Pancreas (tissue), 10 donors: ENCODE results near the gene C14orf119. TPM values are rescaled to one million over a fixed set of nuclear protein-coding genes. Genes with fewer than 3 reads are reported as not detected.

Experiments
- ATAC-seq, 4 donors: fragments of 200-7000 bp; cut with Tn5 transposase; one replicate each; pipeline versions ENCODE4 v1.8.0 to v1.9.1; 2020; ENCODE audit warnings: mild to moderate bottlenecking in 4 of 4, moderate library complexity in 4 of 4
- DNase-seq, 6 donors: peaks; one replicate each; pipeline ENCODE4 v3.0.0-alpha.2; 2020
- FAIRE-seq: peaks from 2 replicates; lab custom pipeline; 2012; peaks lifted over from hg19 to GRCh38; lab: Jason Lieb, UNC
- H3K27ac ChIP-seq, 4 donors: fragments of 200-600 bp; sonication (generic); 1 replicate in 3 of 4; 2 replicates in 1 of 4; pipeline versions ENCODE4 v1.5.0 to v1.8.0; 2020
- H3K27me3 ChIP-seq, 4 donors: fragments of 200-600 bp; one replicate each; pipeline ENCODE4 v1.8.0; 2021
- H3K36me3 ChIP-seq, 3 donors: fragments of 200-600 bp; sonication (generic) in 1 of 3; one replicate each; pipeline versions ENCODE4 v1.5.0 to v1.8.0; 2020 to 2021
- H3K4me1 ChIP-seq, 3 donors: fragments of 200-600 bp; one replicate each; pipeline ENCODE4 v1.8.0; 2021
- H3K4me3 ChIP-seq, 4 donors: fragments of 200-600 bp; sonication (generic) in 2 of 4; one replicate each; pipeline versions ENCODE4 v1.5.0 to v1.8.0; 2020 to 2021
- H3K9me3 ChIP-seq, 4 donors: fragments of 200-600 bp; one replicate each; pipeline ENCODE4 v1.8.0; 2021
- WGBS, 2 donors: extraction: QIAGEN DNeasy Blood & Tissue Kit; methylation state at CpG; one replicate each; pipeline ENCODE4 v1.1.7; 2013; 5-methylcytosine and 5-hydroxymethylcytosine counted together
- intact Hi-C, 3 donors: fragments of 100-400 bp; cut with DNase I; formaldehyde crosslinking; loops; one replicate each; pipeline versions ENCODE4 v1.11.1 to v1.14.2; 2022
- polyA plus RNA-seq, 2 donors: library from polyadenylated mRNA; stranded (reverse); fragments of 200-250 nt; gene quantifications; one replicate each; pipeline ENCODE4 v1.2.3, GENCODE V29; 2013
- total RNA-seq, 6 donors: library from RNA; stranded (reverse); fragmentation: NEBNext Ultra II Directional in 4 of 6; extraction: Animal tissue kit (Norgen Biotek cat#: 25700) in 4 of 6; gene quantifications; one replicate each; pipeline versions ENCODE4 v1.2.1 to v1.2.4, GENCODE V29; 2021 to 2023
- TF ChIP-seq, protein P1 (sequence below), 4 donors: fragments of 200-600 bp; sonication (generic) in 3 of 4; IDR thresholded peaks; one replicate each; pipeline versions ENCODE4 v1.5.0 to v1.8.0; 2021; ENCODE audit warnings: antibody characterized with exemption in 4 of 4
- donor health status: healthy with polysubstance abuse.
- donor health status: DM: no; HTN: no; CAD: no; lungs with moderate emphysema.
- donor health status: DM: no; HTN: no; CAD: no.
- donor health status: control.
- donor health status: control.
- donor health status: Bipolar disorder and iron deficiency.
- donor health status: DM: yes; HTN: yes; CAD: no.
- donor health status: DM: no; HTN: no; CAD: no.
- donor health status: DM: no; HTN: no; CAD: no.
- donor health status: DM: yes; HTN: yes; CAD: no.

The C14orf119 gene
- total and polyA plus RNA-seq, 8 donors, result 7.5 to 22.7 (median 13.6) TPM

DNA sequence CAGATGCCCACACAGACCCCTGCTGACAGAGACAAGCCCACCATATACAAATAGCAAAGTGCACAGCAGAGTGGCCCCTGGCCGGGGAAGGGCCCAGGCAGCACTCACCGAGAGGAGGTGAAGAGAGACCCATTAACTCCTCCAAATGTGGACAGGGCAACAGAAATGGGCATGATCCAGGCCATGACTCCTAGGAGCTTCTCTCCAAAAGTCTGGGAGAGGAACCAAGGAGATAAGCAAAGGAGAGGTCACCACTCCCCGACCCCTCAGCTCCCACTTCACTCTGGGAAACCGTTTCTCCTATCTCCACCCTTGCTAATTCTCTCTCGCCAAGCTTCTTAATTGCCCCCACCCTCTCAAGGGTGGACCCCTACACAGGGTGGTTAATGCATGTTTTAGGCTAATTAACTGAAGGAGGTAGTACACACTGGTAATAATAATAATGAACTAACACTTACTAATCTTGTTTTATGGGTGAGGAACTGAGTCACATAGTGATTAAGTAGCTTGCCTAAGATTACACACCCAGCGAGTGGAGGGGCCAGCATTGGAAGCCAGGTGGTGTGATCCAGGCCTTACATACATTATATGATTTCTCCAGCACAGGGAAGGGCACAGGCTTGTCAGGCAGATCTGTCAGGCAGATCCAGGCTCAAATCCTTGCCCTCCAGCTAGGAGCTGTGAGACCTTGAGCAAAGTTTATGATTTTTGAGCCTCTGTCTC is 42.7 kb downstream of the C14orf119 start:
- Histone ChIP-seq H3K4me1 (peaks cover 0 to 12% (median 0%) of the 10 kb centered on the region in 3 donors), H3K27me3 (no peaks in the 10 kb centered on the region), H3K27ac (no peak overlapping the region), H3K4me3 (no peak overlapping the region), H3K9me3 (no peaks in the 10 kb centered on the region), H3K36me3 (no peaks in the 10 kb centered on the region)
- DNase-seq (no peak), FAIRE-seq (no peak), ATAC-seq (no peak)
- intact Hi-C loops, result no loop called here
- WGBS, 2 donors, result 87% methylated on average over 6 of the region's 6 CpGs
- TF ChIP-seq, protein P1, sequence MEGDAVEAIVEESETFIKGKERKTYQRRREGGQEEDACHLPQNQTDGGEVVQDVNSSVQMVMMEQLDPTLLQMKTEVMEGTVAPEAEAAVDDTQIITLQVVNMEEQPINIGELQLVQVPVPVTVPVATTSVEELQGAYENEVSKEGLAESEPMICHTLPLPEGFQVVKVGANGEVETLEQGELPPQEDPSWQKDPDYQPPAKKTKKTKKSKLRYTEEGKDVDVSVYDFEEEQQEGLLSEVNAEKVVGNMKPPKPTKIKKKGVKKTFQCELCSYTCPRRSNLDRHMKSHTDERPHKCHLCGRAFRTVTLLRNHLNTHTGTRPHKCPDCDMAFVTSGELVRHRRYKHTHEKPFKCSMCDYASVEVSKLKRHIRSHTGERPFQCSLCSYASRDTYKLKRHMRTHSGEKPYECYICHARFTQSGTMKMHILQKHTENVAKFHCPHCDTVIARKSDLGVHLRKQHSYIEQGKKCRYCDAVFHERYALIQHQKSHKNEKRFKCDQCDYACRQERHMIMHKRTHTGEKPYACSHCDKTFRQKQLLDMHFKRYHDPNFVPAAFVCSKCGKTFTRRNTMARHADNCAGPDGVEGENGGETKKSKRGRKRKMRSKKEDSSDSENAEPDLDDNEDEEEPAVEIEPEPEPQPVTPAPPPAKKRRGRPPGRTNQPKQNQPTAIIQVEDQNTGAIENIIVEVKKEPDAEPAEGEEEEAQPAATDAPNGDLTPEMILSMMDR (IDR thresholded peaks at IDR 0.05), result no peak

DNA sequence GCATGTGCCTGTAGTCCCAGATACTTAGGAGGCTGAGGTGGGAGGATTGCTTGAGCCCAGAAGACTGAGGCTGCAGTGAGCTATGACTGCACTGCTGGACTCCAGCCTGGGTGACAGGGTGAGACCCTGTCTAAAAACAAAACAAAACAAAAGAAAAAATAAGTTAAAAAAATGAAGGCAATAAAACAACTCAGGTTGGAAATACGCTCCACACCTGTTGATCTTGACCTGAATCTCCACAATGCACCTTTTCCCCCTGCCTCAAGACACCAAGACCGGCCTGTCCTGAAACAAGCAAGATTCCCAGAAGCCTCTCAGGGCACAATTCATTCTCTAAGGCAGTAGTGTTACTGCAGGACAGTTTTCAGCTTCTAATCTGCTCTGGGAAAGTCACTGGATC is 44.6 kb downstream of the C14orf119 start:
- peaks cover 0 to 12% (median 0%) of the 10 kb centered on the region in 3 donors for H3K4me1 ChIP-seq
- no peaks in the 10 kb centered on the region for H3K27me3 ChIP-seq
- no peak overlapping the region for H3K4me3 ChIP-seq
- intact Hi-C loops, result no loop called here
- no peak for ATAC-seq
- H3K27ac ChIP-seq, result no peak overlapping the region
- H3K36me3 ChIP-seq, result no peaks in the 10 kb centered on the region
- TF ChIP-seq, protein P1 (IDR thresholded peaks at IDR 0.05), result no peak
- DNase-seq, result no peak
- WGBS, 2 donors, result 97 to 100% methylated on average over 2 of the region's 2 CpGs
- FAIRE-seq, result no peak
- H3K9me3 ChIP-seq, result no peaks in the 10 kb centered on the region

DNA sequence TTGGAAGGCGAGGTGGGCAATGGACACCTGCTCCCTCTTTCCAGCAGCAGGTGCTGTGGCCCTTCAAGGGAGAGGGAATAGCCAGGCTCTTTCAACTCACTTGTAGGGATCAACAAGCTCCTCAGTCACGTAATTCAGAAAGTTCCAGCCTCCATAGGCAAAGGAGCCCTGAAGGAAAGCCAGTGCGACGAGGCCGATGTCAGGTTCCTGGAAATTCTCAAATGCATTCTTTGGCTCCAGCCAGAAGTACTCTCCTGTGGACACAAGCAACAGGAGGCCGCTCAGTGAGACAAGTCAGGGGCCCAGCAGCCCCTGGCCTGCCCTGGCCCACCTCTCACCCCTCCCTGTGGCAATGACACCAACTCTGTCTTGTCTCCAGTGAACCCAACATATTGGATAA is 45.1 kb downstream of the C14orf119 start:
- Histone ChIP-seq H3K9me3 (no peaks in the 10 kb centered on the region), H3K27me3 (no peaks in the 10 kb centered on the region), H3K36me3 (no peaks in the 10 kb centered on the region), H3K27ac (no peak overlapping the region), H3K4me3 (no peak overlapping the region), H3K4me1 (peaks cover 0 to 12% (median 0%) of the 10 kb centered on the region in 3 donors)
- no peak for FAIRE-seq
- 91 to 93% methylated on average over 6 of the region's 6 CpGs for WGBS, 2 donors
- no peak for ATAC-seq
- TF ChIP-seq, protein P1 (IDR thresholded peaks at IDR 0.05), result no peak
- intact Hi-C loops, result no loop called here
- DNase-seq, result peak in 1 of 6 donors; percentile 10

DNA sequence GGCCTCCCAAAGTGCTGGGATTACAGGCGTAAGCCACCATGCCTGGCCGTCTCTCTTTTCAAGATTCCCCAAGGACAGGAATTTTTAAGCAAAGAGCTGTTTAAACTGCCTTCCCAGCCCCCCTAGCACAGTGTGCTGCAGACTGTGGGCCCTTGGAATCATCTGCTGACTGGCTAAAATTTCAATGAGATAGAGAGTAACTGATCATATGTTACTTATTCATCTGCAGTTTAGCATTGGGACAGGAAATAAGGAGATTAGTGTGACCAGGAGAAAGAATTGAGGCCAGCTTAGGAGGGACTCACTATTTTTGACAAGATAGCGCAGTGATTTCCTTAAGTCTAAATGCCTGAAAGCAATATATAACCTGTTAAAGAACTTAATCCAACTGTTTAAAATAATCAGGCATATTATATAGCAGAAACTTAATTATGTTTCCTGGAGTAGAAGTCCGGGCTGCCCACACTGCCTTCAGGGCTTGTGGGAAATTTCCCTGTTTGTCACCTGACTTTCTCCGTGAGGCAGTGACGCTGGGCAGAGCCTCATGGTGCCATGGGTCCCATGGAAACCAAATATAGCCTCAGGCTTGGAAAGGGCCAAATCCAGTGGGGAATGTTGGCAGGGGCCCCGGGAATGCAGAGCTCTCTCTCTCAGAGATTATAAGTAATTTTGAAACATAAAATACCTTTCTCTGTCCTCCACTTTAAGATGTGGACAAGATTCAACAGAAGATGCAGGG is 46.6 kb downstream of the C14orf119 start:
- Histone ChIP-seq H3K9me3 (no peaks in the 10 kb centered on the region), H3K27ac (peak overlapping the region in 2 of 4 donors; percentile 17 to 38), H3K36me3 (no peaks in the 10 kb centered on the region), H3K27me3 (no peaks in the 10 kb centered on the region), H3K4me1 (peaks cover 0 to 12% (median 0%) of the 10 kb centered on the region in 3 donors), H3K4me3 (no peak overlapping the region)
- DNase-seq (peak in 5 of 6 donors; percentile 56 to 79 (median 73)), ATAC-seq (peak; percentile 80 to 95 (median 94)), FAIRE-seq (no peak)
- WGBS, 2 donors, result 50 to 52% methylated on average over 7 of the region's 7 CpGs
- TF ChIP-seq, protein P1 (IDR thresholded peaks at IDR 0.05), result no peak
- intact Hi-C loops, result no loop called here
